ENCODE results near the gene SUGCT.

DNA sequence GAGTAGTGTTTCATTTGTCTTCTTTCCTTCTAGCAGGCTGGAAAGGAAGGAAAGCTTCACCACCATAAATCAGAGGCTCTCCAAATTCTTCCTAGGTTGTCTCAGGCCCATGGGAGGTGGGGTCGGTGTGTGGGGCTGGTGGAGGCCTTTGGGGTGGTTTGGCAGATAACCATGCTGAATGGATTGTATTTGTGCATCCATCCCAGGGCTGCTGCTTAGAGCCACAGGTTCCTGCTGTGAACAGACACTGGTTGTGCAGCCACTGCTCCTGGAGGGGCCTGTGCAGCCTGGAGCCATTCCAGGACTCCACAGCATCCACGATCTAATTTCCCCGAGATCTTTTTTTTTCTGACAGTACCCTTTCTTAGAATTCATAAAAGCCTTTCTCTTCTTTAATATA lies 741.8 kb downstream of the SUGCT start:
- no peak for TF ChIP-seq SMAD4 (CRISPR knock-in tag; IDR thresholded peaks at IDR 0.05)
- TF ChIP-seq, protein P1, sequence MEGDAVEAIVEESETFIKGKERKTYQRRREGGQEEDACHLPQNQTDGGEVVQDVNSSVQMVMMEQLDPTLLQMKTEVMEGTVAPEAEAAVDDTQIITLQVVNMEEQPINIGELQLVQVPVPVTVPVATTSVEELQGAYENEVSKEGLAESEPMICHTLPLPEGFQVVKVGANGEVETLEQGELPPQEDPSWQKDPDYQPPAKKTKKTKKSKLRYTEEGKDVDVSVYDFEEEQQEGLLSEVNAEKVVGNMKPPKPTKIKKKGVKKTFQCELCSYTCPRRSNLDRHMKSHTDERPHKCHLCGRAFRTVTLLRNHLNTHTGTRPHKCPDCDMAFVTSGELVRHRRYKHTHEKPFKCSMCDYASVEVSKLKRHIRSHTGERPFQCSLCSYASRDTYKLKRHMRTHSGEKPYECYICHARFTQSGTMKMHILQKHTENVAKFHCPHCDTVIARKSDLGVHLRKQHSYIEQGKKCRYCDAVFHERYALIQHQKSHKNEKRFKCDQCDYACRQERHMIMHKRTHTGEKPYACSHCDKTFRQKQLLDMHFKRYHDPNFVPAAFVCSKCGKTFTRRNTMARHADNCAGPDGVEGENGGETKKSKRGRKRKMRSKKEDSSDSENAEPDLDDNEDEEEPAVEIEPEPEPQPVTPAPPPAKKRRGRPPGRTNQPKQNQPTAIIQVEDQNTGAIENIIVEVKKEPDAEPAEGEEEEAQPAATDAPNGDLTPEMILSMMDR (IDR thresholded peaks at IDR 0.05), result no peak
- TF ChIP-seq, protein P2, sequence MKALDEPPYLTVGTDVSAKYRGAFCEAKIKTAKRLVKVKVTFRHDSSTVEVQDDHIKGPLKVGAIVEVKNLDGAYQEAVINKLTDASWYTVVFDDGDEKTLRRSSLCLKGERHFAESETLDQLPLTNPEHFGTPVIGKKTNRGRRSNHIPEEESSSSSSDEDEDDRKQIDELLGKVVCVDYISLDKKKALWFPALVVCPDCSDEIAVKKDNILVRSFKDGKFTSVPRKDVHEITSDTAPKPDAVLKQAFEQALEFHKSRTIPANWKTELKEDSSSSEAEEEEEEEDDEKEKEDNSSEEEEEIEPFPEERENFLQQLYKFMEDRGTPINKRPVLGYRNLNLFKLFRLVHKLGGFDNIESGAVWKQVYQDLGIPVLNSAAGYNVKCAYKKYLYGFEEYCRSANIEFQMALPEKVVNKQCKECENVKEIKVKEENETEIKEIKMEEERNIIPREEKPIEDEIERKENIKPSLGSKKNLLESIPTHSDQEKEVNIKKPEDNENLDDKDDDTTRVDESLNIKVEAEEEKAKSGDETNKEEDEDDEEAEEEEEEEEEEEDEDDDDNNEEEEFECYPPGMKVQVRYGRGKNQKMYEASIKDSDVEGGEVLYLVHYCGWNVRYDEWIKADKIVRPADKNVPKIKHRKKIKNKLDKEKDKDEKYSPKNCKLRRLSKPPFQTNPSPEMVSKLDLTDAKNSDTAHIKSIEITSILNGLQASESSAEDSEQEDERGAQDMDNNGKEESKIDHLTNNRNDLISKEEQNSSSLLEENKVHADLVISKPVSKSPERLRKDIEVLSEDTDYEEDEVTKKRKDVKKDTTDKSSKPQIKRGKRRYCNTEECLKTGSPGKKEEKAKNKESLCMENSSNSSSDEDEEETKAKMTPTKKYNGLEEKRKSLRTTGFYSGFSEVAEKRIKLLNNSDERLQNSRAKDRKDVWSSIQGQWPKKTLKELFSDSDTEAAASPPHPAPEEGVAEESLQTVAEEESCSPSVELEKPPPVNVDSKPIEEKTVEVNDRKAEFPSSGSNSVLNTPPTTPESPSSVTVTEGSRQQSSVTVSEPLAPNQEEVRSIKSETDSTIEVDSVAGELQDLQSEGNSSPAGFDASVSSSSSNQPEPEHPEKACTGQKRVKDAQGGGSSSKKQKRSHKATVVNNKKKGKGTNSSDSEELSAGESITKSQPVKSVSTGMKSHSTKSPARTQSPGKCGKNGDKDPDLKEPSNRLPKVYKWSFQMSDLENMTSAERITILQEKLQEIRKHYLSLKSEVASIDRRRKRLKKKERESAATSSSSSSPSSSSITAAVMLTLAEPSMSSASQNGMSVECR (CRISPR knock-in tag; IDR thresholded peaks at IDR 0.05; ENCODE audit: borderline replicate concordance), result no peak
- no peak for TF ChIP-seq ZNF416 (CRISPR knock-in tag; IDR thresholded peaks at IDR 0.05)
- TF ChIP-seq, protein P3, sequence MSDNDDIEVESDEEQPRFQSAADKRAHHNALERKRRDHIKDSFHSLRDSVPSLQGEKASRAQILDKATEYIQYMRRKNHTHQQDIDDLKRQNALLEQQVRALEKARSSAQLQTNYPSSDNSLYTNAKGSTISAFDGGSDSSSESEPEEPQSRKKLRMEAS (CRISPR knock-in tag; IDR thresholded peaks at IDR 0.05), result no peak
- no peak for TF ChIP-seq ZNF219 (CRISPR knock-in tag; IDR thresholded peaks at IDR 0.05; ENCODE audit: borderline replicate concordance)
- no peak for TF ChIP-seq NR2C2 (CRISPR knock-in tag; IDR thresholded peaks at IDR 0.05)
- TF ChIP-seq, protein P4, sequence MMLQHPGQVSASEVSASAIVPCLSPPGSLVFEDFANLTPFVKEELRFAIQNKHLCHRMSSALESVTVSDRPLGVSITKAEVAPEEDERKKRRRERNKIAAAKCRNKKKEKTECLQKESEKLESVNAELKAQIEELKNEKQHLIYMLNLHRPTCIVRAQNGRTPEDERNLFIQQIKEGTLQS (CRISPR knock-in tag; conservative IDR thresholded peaks at IDR 0.05), result no peak
- no peak for TF ChIP-seq FOXJ3 (CRISPR knock-in tag; IDR thresholded peaks at IDR 0.05; ENCODE audit: borderline replicate concordance)
- no peak for TF ChIP-seq ETV6 (CRISPR knock-in tag; IDR thresholded peaks at IDR 0.05)
- no peak for TF ChIP-seq SP1 (CRISPR knock-in tag; conservative IDR thresholded peaks at IDR 0.05)
- TF ChIP-seq JUN (CRISPR knock-in tag; IDR thresholded peaks at IDR 0.05), result no peak
